ENCODE data around the gene KLF17.

GRCh38 chr1:44084998-44085675 lies 33.5 kb upstream of the KLF17 start:
- no peak for TF ChIP-seq CTCF (IDR thresholded peaks at IDR 0.05)
- TF ChIP-seq JAZF1 (CRISPR knock-in tag; IDR thresholded peaks at IDR 0.05): no peak
- no peak for TF ChIP-seq KAT7 (CRISPR knock-in tag; IDR thresholded peaks at IDR 0.05; ENCODE audit: borderline replicate concordance)
- no peak for TF ChIP-seq IRF2 (CRISPR knock-in tag; IDR thresholded peaks at IDR 0.05; ENCODE audit: borderline replicate concordance, low read depth)
- TF ChIP-seq TCF7 (CRISPR knock-in tag; IDR thresholded peaks at IDR 0.05; ENCODE audit: low read depth): no peak
- TF ChIP-seq ATF1 (CRISPR knock-in tag; IDR thresholded peaks at IDR 0.05): no peak
- TF ChIP-seq ESRRA (CRISPR knock-in tag; IDR thresholded peaks at IDR 0.05; ENCODE audit: borderline replicate concordance): no peak
- TF ChIP-seq FOXP1 (CRISPR knock-in tag; IDR thresholded peaks at IDR 0.05; ENCODE audit: borderline replicate concordance): no peak
- TF ChIP-seq ETV6 (CRISPR knock-in tag; IDR thresholded peaks at IDR 0.05): no peak
- no peak for TF ChIP-seq ATF3 (CRISPR knock-in tag; conservative IDR thresholded peaks at IDR 0.05)

All from WTC11 (cell line).